K562 (cell line): ENCODE measurements around the gene NEMF. TPM values are rescaled to one million over a fixed set of nuclear protein-coding genes. Genes with fewer than 3 reads are reported as not detected.
A peak's percentile ranks its signal among the peaks of the same experiment; 100 is the strongest.

Experiments used
- ARID2 ChIP-seq: fragments of 450-650 bp; IDR thresholded peaks from 2 replicates; pipeline ENCODE4 v1.6.1; 2017; ENCODE audit warnings: antibody characterized with exemption, mild to moderate bottlenecking
- CBX1 ChIP-seq: sonication (generic); IDR thresholded peaks from 2 replicates; pipeline ENCODE4 v1.6.1; 2016; ENCODE audit warnings: antibody characterized with exemption, low read depth, mild to moderate bottlenecking
- ELF4 ChIP-seq: fragments of 450-650 bp; formaldehyde crosslinking; IDR thresholded peaks from 2 replicates; pipeline ENCODE4 v1.4.0; 2022; ENCODE audit warnings: missing genetic modification characterization
- FOXK2 ChIP-seq, 2 experiments: fragments of 450-650 bp; IDR thresholded peaks in 1 of 2; conservative IDR thresholded peaks in 1 of 2; 2 replicates each; pipeline ENCODE4 v1.6.1; 2016; ENCODE audit warnings: low read depth in 2 of 2, mild to moderate bottlenecking in 1 of 2
- GTF2E2 ChIP-seq: fragments of 200-800 bp; sonication (Bioruptor generic); IDR thresholded peaks from 2 replicates; pipeline ENCODE4 v1.6.1; 2016; ENCODE audit warnings: missing genetic modification characterization, missing compliant biosample characterization
- HES1 ChIP-seq: fragments of 450-650 bp; IDR thresholded peaks from 2 replicates; pipeline ENCODE4 v1.6.1; 2016; ENCODE audit warnings: low read depth, mild to moderate bottlenecking, moderate library complexity
- HNRNPUL1 ChIP-seq: fragments of 200-400 bp; formaldehyde crosslinking; IDR thresholded peaks from 2 replicates; pipeline ENCODE4 v1.6.1; 2017; ENCODE audit warnings: low read length
- JUN ChIP-seq, 2 experiments: sonication (generic) in 1 of 2; formaldehyde crosslinking in 1 of 2; IDR thresholded peaks; 2 replicates each; pipeline versions ENCODE4 v1.6.1 to v1.8.0; 2012 to 2022; ENCODE audit warnings: borderline replicate concordance in 2 of 2, mild to moderate bottlenecking in 2 of 2, improper control_type of control experiment in 1 of 2, low read depth in 1 of 2, low read length in 1 of 2, missing genetic modification reagents in 1 of 2
- KAT7 ChIP-seq: sonication (generic); formaldehyde crosslinking; IDR thresholded peaks from 2 replicates; pipeline ENCODE4 v1.8.0; 2022; ENCODE audit warnings: missing genetic modification reagents, mild to moderate bottlenecking, borderline replicate concordance
- MLLT1 ChIP-seq, 2 experiments: fragments of 450-650 bp; IDR thresholded peaks; 2 replicates each; pipeline ENCODE4 v1.6.1; 2016
- NONO ChIP-seq, 2 experiments: fragments of 200-400 bp in 1 of 2; fragments of 450-650 bp in 1 of 2; formaldehyde crosslinking in 1 of 2; IDR thresholded peaks; 2 replicates each; pipeline ENCODE4 v1.6.1; 2017; ENCODE audit warnings: low read depth in 2 of 2, mild to moderate bottlenecking in 2 of 2, moderate library complexity in 2 of 2, low read length in 1 of 2
- OTX1 ChIP-seq: fragments of 450-650 bp; formaldehyde crosslinking; IDR thresholded peaks from 2 replicates; pipeline ENCODE4 v1.4.0; 2022; ENCODE audit warnings: mild to moderate bottlenecking
- PHF8 ChIP-seq: fragments of 200-600 bp; sonication (generic); IDR thresholded peaks from 2 replicates; pipeline ENCODE4 v1.6.1; 2012; ENCODE audit warnings: mixed run types, mild to moderate bottlenecking, inconsistent platforms, low read length, moderate library complexity, borderline replicate concordance
- POLR2A ChIP-seq: fragments of 450-650 bp; conservative IDR thresholded peaks from 2 replicates; pipeline ENCODE4 v1.6.1; 2016
- RAD51 ChIP-seq: fragments of 450-650 bp; IDR thresholded peaks from 2 replicates; pipeline ENCODE4 v1.7.1; 2016; ENCODE audit warnings: low read depth, mild to moderate bottlenecking, borderline replicate concordance
- TRIM24 ChIP-seq, 2 experiments: fragments of 450-650 bp; IDR thresholded peaks; 2 replicates each; pipeline ENCODE4 v1.6.1; 2016
- ZC3H4 ChIP-seq: sonication (generic); formaldehyde crosslinking; IDR thresholded peaks from 2 replicates; pipeline ENCODE4 v1.9.0; 2021; ENCODE audit warnings: missing genetic modification reagents, borderline replicate concordance
- ZNF282 ChIP-seq: sonication (generic); formaldehyde crosslinking; IDR thresholded peaks from 2 replicates; pipeline ENCODE4 v1.8.1; 2023; ENCODE audit warnings: missing genetic modification reagents
- polyA plus RNA-seq, 8 experiments: library from polyadenylated mRNA; depleted of rRNA in 4 of 8; stranded (reverse) in 5 of 8; unstranded in 3 of 8; fragments of >200 nt; fragmentation: Nextera tagmentation in 2 of 8; fragmentation: Illumina TruSeq in 1 of 8; extraction: Ambion mirVana in 2 of 8; extraction: Trizol in 1 of 8; gene quantifications; 2 replicates each; pipeline versions ENCODE4 v1.2.1 to v1.2.3, GENCODE V29; 2011 to 2014; ENCODE audit warnings: inconsistent platforms in 1 of 8, missing spikeins in 1 of 8
- total RNA-seq, 7 experiments: library from RNA; depleted of rRNA in 6 of 7; stranded (reverse); fragments of >200 nt in 6 of 7; fragmentation: Illumina TruSeq in 2 of 7; extraction: Trizol in 2 of 7; gene quantifications; 2 replicates each; pipeline versions ENCODE4 v1.2.1 to v1.2.3, GENCODE V29; 2011 to 2021; ENCODE audit warnings: low replicate concordance in 1 of 7
- TF ChIP-seq, protein P1 (sequence below), 2 experiments: fragments of 450-650 bp in 1 of 2; IDR thresholded peaks; 2 replicates each; pipeline ENCODE4 v1.6.1; 2011 to 2017; ENCODE audit warnings: low read depth in 2 of 2, antibody characterized with exemption in 1 of 2, borderline replicate concordance in 1 of 2, low read length in 1 of 2, mild to moderate bottlenecking in 1 of 2, mixed read lengths in 1 of 2; ENCODE audit not compliant: control insufficient read depth in 1 of 2
- TF ChIP-seq, protein P2 (sequence below): fragments of 200-400 bp; formaldehyde crosslinking; IDR thresholded peaks from 2 replicates; pipeline ENCODE4 v1.6.1; 2017; ENCODE audit warnings: mild to moderate bottlenecking, low read depth, low read length, moderate library complexity

The NEMF gene
- total and polyA plus RNA-seq, 9 of the 15 experiments (the other 6 are each of a cell fraction or from before 2014, with no cell fraction given), result 38.8 to 94.4 (median 61.0) TPM

GRCh38 chr14:49768301-49769121 lies 84.1 kb downstream of the NEMF start (continued):
- TF ChIP-seq, protein P1, sequence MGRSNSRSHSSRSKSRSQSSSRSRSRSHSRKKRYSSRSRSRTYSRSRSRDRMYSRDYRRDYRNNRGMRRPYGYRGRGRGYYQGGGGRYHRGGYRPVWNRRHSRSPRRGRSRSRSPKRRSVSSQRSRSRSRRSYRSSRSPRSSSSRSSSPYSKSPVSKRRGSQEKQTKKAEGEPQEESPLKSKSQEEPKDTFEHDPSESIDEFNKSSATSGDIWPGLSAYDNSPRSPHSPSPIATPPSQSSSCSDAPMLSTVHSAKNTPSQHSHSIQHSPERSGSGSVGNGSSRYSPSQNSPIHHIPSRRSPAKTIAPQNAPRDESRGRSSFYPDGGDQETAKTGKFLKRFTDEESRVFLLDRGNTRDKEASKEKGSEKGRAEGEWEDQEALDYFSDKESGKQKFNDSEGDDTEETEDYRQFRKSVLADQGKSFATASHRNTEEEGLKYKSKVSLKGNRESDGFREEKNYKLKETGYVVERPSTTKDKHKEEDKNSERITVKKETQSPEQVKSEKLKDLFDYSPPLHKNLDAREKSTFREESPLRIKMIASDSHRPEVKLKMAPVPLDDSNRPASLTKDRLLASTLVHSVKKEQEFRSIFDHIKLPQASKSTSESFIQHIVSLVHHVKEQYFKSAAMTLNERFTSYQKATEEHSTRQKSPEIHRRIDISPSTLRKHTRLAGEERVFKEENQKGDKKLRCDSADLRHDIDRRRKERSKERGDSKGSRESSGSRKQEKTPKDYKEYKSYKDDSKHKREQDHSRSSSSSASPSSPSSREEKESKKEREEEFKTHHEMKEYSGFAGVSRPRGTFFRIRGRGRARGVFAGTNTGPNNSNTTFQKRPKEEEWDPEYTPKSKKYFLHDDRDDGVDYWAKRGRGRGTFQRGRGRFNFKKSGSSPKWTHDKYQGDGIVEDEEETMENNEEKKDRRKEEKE (IDR thresholded peaks at IDR 0.05; ENCODE audit: borderline replicate concordance in 1 of 2, control insufficient read depth in 1 of 2, low read depth in 2 of 2, low read length in 1 of 2), result no peak
- TF ChIP-seq CBX1 (no peak), HES1 (no peak), NONO (IDR thresholded peaks at IDR 0.05; ENCODE audit: low read depth in 2 of 2, low read length in 1 of 2) (no peak; a peak in 1 of 4 replicates), ELF4 (CRISPR knock-in tag) (no peak), FOXK2 (conservative IDR thresholded peaks at IDR 0.05 in 1 of 2, IDR thresholded peaks at IDR 0.05 in 1 of 2; ENCODE audit: low read depth in 2 of 2) (peak in 1 of 2 experiments; percentile 14; a peak in 1 of 4 replicates), OTX1 (CRISPR knock-in tag) (no peak), KAT7 (peak; percentile 71; the same call in 1 of the 2 replicates), MLLT1 (IDR thresholded peaks at IDR 0.05) (peak in 1 of 2 experiments; percentile 67; a peak in 1 of 4 replicates), POLR2A (peak; percentile 50; the same call in 1 of the 2 replicates), GTF2E2 (tag) (no peak), RAD51 (no peak), ZNF282 (CRISPR knock-in tag) (no peak), ARID2 (no peak), JUN (IDR thresholded peaks at IDR 0.05; ENCODE audit: borderline replicate concordance, low read depth, low read length) (0 out of 2 replicates have a peak, but pooled peaks have one; percentile 8), JUN (CRISPR knock-in tag; IDR thresholded peaks at IDR 0.05; ENCODE audit: borderline replicate concordance) (0 out of 2 replicates have a peak, but pooled peaks have one; percentile 53), ZC3H4 (peak; percentile 64), TRIM24 (IDR thresholded peaks at IDR 0.05) (no peak), HNRNPUL1 (no peak), PHF8 (peak; percentile 32; the same call in 1 of the 2 replicates)
- TF ChIP-seq, protein P2, sequence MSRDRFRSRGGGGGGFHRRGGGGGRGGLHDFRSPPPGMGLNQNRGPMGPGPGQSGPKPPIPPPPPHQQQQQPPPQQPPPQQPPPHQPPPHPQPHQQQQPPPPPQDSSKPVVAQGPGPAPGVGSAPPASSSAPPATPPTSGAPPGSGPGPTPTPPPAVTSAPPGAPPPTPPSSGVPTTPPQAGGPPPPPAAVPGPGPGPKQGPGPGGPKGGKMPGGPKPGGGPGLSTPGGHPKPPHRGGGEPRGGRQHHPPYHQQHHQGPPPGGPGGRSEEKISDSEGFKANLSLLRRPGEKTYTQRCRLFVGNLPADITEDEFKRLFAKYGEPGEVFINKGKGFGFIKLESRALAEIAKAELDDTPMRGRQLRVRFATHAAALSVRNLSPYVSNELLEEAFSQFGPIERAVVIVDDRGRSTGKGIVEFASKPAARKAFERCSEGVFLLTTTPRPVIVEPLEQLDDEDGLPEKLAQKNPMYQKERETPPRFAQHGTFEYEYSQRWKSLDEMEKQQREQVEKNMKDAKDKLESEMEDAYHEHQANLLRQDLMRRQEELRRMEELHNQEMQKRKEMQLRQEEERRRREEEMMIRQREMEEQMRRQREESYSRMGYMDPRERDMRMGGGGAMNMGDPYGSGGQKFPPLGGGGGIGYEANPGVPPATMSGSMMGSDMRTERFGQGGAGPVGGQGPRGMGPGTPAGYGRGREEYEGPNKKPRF, result no peak
